ENCODE data around the gene LIN54.

Gene LIN54

DNA sequence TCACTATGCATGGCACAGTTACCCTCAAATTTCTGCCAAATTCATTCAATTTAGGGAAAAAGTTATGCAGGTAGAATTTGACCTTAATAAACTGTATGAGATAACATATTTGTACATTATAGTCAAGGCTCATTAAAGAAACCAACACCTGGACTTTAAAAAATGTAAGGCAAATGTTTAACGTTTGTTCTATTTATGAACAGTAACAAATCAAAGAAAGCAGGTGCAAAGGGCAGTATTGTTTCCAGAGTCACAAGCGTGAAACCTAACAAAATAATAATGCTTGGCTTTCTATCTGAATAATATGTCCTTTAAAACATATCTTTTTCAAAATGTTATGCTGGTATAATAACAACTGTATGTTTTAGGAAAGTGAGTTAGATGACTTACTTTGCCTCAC lies 41.2 kb downstream of the LIN54 start:
- TF ChIP-seq, protein P1, sequence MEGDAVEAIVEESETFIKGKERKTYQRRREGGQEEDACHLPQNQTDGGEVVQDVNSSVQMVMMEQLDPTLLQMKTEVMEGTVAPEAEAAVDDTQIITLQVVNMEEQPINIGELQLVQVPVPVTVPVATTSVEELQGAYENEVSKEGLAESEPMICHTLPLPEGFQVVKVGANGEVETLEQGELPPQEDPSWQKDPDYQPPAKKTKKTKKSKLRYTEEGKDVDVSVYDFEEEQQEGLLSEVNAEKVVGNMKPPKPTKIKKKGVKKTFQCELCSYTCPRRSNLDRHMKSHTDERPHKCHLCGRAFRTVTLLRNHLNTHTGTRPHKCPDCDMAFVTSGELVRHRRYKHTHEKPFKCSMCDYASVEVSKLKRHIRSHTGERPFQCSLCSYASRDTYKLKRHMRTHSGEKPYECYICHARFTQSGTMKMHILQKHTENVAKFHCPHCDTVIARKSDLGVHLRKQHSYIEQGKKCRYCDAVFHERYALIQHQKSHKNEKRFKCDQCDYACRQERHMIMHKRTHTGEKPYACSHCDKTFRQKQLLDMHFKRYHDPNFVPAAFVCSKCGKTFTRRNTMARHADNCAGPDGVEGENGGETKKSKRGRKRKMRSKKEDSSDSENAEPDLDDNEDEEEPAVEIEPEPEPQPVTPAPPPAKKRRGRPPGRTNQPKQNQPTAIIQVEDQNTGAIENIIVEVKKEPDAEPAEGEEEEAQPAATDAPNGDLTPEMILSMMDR (conservative IDR thresholded peaks at IDR 0.05; ENCODE audit: control insufficient read depth, insufficient read depth, low read depth, low read length) = no peak
- H3K4me3 ChIP-seq (ENCODE audit: control insufficient read depth, low read depth, low read length) = no peak overlapping the region
- no peak for DNase-seq (ENCODE audit: low read depth)

DNA sequence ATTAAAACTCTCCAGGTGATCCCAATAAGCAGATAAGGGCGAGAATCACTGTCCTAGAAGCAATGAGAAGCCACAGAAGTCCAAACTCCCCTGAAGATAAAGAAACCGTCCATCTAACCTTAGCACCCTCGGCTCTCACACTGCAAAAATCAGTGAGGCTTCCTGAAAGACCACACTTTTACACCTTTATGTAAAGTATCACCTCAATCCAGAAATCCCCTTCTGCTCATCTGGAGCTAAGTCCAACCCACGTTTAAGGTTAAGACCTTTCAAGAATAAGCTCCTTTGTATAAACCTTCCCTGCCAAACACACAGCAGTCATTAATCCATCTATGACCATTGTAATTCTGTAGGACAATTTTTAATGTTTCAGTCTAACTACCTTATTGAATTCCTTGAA lies 41.7 kb downstream of the LIN54 start:
- TF ChIP-seq, protein P1 (conservative IDR thresholded peaks at IDR 0.05; ENCODE audit: control insufficient read depth, insufficient read depth, low read depth, low read length) = no peak
- no peak for DNase-seq (ENCODE audit: low read depth)
- H3K4me3 ChIP-seq (ENCODE audit: control insufficient read depth, low read depth, low read length) = no peak overlapping the region

DNA sequence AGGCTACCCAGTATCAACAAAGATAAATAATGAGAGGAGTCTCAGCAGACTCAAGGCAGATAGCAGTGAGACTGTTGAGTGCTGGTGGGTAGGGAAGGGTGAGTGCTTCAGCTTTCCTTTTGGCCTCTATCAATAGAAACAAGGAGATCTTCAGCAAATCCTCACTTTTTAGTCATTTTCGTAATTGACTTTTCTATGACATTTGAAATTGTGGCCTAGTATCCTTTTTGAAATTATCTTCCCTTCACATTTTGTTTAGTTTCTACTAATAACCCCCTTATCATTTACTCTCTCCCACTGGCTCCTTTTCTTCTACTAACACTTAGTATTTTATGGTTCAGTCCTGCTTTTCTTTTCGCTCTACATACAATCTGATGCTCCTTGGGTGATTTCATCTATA lies 44.9 kb downstream of the LIN54 start:
- TF ChIP-seq, protein P1 (conservative IDR thresholded peaks at IDR 0.05; ENCODE audit: control insufficient read depth, insufficient read depth, low read depth, low read length) = no peak
- no peak overlapping the region for H3K4me3 ChIP-seq (ENCODE audit: control insufficient read depth, low read depth, low read length)
- DNase-seq (ENCODE audit: low read depth) = no peak

DNA sequence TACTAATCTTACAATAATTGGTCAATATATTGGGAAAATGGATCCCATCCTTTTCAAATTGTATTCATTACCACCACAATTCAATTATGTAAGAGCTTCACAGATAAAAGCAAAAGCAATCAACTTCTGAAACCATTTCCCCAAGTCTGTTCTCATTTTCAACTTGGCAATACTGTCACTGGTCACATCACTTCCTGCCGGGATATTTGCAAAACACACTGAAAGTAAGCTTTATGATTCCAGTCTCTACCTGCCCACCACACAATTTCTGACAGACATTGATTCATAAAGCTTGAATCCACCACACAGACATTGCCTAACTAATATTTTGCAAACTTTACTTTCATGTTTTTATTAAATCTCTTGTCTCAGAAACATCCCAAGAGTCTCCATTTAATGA lies 53.6 kb downstream of the LIN54 start:
- H3K4me3 ChIP-seq (ENCODE audit: control insufficient read depth, low read depth, low read length) = no peak overlapping the region
- TF ChIP-seq, protein P1 (conservative IDR thresholded peaks at IDR 0.05; ENCODE audit: control insufficient read depth, insufficient read depth, low read depth, low read length) = no peak
- DNase-seq (ENCODE audit: low read depth) = no peak

DNA sequence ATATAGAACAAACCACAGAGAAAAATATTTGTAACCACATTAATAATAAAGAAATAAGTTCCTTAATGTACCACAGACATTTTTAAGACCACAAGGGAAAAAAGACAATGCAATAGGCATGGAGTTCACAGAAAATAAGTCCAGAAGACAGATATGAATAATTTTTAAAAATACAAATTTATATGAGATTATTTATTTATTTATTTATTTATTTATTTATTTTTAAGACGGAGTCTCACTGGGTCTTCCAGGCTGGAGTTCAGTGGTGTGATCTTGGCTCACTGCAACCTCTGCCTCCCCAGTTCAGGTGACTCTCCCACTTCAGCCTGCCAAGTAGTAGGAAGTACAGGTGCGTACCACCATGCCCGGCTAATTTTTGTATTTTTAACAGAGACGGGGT lies 56.4 kb downstream of the LIN54 start:
- TF ChIP-seq, protein P1 (conservative IDR thresholded peaks at IDR 0.05; ENCODE audit: control insufficient read depth, insufficient read depth, low read depth, low read length) = no peak
- no peak for DNase-seq (ENCODE audit: low read depth)
- H3K4me3 ChIP-seq (ENCODE audit: control insufficient read depth, low read depth, low read length) = no peak overlapping the region

DNA sequence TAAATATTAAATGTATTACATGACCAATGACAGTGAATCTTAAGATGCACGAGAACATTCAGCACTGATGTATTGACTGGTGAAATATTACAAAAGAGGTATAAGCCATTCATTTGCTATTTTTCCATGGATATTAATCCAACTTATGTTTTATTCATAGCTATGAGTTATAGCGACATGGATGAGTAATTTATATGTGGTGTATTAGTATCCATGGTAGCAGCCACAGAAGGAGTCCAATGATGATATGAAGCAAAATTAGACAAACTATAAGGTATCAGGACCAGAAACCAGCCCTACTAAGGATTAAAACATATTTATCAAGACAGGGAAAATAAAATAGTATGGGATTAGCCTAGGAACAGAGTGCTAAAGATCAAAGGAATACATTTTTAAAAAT lies 59.4 kb downstream of the LIN54 start:
- TF ChIP-seq, protein P1 (conservative IDR thresholded peaks at IDR 0.05; ENCODE audit: control insufficient read depth, insufficient read depth, low read depth, low read length) = no peak
- no peak overlapping the region for H3K4me3 ChIP-seq (ENCODE audit: control insufficient read depth, low read depth, low read length)
- DNase-seq (ENCODE audit: low read depth) = no peak

DNA sequence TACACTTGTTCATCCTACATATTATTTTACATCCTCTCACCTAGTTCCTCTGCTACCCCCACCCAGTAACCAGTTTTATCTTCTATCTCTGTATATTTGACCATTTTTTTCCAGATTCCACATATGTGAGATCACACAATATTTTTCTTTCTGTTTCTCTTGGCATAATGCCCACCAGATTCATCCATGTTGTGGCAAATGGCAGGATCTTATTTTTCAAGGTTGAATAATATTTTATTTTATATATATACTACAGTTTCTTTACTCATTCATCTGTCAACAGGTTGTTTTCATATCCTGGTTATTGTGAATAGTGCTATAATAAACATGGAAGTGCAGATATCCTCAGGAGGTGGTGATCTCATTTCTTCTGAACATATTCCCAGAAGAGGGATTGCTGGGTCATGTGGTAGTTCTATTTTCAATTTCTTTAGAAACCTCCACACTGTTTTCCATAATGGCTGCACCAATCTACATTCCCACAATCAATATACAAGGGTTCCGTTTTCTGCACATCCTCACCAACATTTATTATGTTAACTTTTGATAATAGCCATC lies 61.9 kb downstream of the LIN54 start:
- H3K4me3 ChIP-seq (ENCODE audit: control insufficient read depth, low read depth, low read length) = no peak overlapping the region
- peak; percentile 56 for DNase-seq (ENCODE audit: low read depth)
- TF ChIP-seq, protein P1 (conservative IDR thresholded peaks at IDR 0.05; ENCODE audit: control insufficient read depth, insufficient read depth, low read depth, low read length) = no peak

Data from fibroblast of mammary gland (primary cell).